Mammary epithelial cell (primary cell): ENCODE results near the gene RGMB.

Experiments
- EZH2 ChIP-seq: IDR thresholded peaks from 2 replicates; pipeline ENCODE4 v1.6.1; 2012; ENCODE audit warnings: low read length, inconsistent platforms, borderline replicate concordance
- TF ChIP-seq, protein P1 (sequence below), 2 donors: IDR thresholded peaks in 1 of 2; conservative IDR thresholded peaks in 1 of 2; 2 replicates each; pipeline ENCODE4 v1.5.1; 2011 to 2012; ENCODE audit warnings: inconsistent platforms in 2 of 2, low read length in 2 of 2, mild to moderate bottlenecking in 2 of 2, control low read depth in 1 of 2, low read depth in 1 of 2; ENCODE audit not compliant: insufficient read depth in 1 of 2; ENCODE audit errors: extremely low read depth in 1 of 2

DNA sequence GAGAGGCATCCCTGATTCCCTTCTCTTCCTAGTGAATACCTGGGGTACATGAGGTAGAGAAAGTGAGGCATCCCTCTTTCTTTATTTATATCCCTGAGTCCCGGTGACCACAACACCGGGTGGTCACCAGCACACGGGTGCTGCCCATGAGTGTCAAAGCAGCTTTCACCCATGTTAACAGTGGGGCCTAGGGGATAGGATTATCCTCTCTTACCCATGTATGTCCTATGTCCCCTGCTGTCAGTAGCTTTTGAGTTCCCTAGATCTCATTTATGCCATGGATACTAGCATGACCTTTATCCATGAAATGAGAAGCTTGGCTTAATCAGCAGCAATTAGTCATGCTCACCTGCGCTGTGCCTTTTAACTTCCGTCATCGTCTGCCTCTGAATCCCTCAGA is 71.4 kb downstream of the RGMB start:
- TF ChIP-seq, protein P1, sequence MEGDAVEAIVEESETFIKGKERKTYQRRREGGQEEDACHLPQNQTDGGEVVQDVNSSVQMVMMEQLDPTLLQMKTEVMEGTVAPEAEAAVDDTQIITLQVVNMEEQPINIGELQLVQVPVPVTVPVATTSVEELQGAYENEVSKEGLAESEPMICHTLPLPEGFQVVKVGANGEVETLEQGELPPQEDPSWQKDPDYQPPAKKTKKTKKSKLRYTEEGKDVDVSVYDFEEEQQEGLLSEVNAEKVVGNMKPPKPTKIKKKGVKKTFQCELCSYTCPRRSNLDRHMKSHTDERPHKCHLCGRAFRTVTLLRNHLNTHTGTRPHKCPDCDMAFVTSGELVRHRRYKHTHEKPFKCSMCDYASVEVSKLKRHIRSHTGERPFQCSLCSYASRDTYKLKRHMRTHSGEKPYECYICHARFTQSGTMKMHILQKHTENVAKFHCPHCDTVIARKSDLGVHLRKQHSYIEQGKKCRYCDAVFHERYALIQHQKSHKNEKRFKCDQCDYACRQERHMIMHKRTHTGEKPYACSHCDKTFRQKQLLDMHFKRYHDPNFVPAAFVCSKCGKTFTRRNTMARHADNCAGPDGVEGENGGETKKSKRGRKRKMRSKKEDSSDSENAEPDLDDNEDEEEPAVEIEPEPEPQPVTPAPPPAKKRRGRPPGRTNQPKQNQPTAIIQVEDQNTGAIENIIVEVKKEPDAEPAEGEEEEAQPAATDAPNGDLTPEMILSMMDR (conservative IDR thresholded peaks at IDR 0.05 in 1 of 2, IDR thresholded peaks at IDR 0.05 in 1 of 2; ENCODE audit: extremely low read depth in 1 of 2, insufficient read depth in 1 of 2, low read depth in 1 of 2, low read length in 2 of 2) = no peak
- no peak for TF ChIP-seq EZH2
